ENCODE data around the gene RUVBL2.
A peak's percentile ranks its signal among the peaks of the same experiment; 100 is the strongest.

DNA sequence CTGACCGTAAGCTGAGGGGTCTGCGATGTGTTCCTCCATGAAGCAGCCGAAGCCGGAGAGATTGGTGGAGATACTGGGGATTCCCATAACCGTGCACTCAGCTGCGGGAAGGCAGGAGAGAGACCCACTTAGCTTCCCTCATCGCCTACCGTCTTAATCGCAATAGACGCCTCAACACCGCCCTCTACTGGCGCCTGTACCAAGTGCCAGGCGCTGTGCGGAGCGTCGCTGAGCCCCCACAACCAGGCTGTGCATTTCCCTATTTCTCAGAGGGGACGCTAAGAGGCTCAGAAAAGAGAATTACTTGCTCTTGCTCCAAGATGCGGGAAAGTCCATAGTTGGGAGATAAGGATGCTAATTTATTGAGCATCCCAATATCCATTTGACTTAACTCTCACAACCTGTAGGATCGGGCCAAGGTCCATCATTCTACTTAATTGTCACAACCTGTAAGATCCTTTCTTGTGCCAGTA, 22.7 kb upstream of the RUVBL2 start:
- TF ChIP-seq, protein P1, sequence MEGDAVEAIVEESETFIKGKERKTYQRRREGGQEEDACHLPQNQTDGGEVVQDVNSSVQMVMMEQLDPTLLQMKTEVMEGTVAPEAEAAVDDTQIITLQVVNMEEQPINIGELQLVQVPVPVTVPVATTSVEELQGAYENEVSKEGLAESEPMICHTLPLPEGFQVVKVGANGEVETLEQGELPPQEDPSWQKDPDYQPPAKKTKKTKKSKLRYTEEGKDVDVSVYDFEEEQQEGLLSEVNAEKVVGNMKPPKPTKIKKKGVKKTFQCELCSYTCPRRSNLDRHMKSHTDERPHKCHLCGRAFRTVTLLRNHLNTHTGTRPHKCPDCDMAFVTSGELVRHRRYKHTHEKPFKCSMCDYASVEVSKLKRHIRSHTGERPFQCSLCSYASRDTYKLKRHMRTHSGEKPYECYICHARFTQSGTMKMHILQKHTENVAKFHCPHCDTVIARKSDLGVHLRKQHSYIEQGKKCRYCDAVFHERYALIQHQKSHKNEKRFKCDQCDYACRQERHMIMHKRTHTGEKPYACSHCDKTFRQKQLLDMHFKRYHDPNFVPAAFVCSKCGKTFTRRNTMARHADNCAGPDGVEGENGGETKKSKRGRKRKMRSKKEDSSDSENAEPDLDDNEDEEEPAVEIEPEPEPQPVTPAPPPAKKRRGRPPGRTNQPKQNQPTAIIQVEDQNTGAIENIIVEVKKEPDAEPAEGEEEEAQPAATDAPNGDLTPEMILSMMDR (IDR thresholded peaks at IDR 0.05), result peak; percentile 93
- no peak for TF ChIP-seq ZFX (IDR thresholded peaks at IDR 0.05; ENCODE audit: borderline replicate concordance)
